ENCODE data around the gene SERP1.

- TF ChIP-seq CTCF (conservative IDR thresholded peaks at IDR 0.05), result no peak
- TF ChIP-seq ZFX (IDR thresholded peaks at IDR 0.05), result no peak
Observed at GRCh38 chr3:150582620-150583019, 36.3 kb upstream of the SERP1 start.
